ENCODE results near the gene RALGPS1.

GRCh38 chr9:127091526-127091925 lies 176.9 kb downstream of the RALGPS1 start:
- no peak for TF ChIP-seq POLR2AphosphoS5 (IDR thresholded peaks at IDR 0.05)
- TF ChIP-seq CTCF (IDR thresholded peaks at IDR 0.05): no peak
- no peak for TF ChIP-seq POLR2A (IDR thresholded peaks at IDR 0.05; ENCODE audit: low read depth)
- no peak for TF ChIP-seq EP300 (IDR thresholded peaks at IDR 0.05)
